Neural cell (in vitro differentiated cells): Measurements from ENCODE around the gene DOCK9. TPM values are rescaled to one million over a fixed set of nuclear protein-coding genes. Genes with fewer than 3 reads are reported as not detected.

Source experiments
- H2AFZ ChIP-seq: fragments of 200-600, 300-800 bp; sonication (generic), shearing (Covaris generic); 2 replicates; pipeline ENCODE4 v1.6.0; 2014; ENCODE audit warnings: low read depth, mild to moderate bottlenecking, antibody characterized with exemption, low read length, moderate library complexity
- H3F3A ChIP-seq: fragments of 200-600 bp; shearing (Covaris generic); 2 replicates; pipeline ENCODE4 v1.6.1; 2016; ENCODE audit warnings: mild to moderate bottlenecking, moderate library complexity, mixed read lengths, antibody characterized with exemption, low read length; ENCODE audit not compliant: insufficient read depth, poor library complexity, severe bottlenecking
- H3K27ac ChIP-seq: fragments of 200-600, 300-800 bp; sonication (generic), shearing (Covaris generic); 2 replicates; pipeline ENCODE4 v1.5.1; 2014; ENCODE audit warnings: mild to moderate bottlenecking, low read length, moderate library complexity
- H3K27me3 ChIP-seq: fragments of 300-800, 200-600 bp; sonication (generic), shearing (Covaris generic); 2 replicates; pipeline ENCODE4 v1.6.0; 2014; ENCODE audit warnings: mild to moderate bottlenecking, low read depth, low read length, moderate library complexity; ENCODE audit not compliant: insufficient read depth
- H3K36me3 ChIP-seq: fragments of 300-800, 200-600 bp; sonication (generic), shearing (Covaris generic); 2 replicates; pipeline ENCODE4 v1.5.1; 2014; ENCODE audit warnings: mild to moderate bottlenecking, antibody characterized with exemption, low read length, moderate library complexity; ENCODE audit not compliant: insufficient read depth
- H3K4me2 ChIP-seq: fragments of 300-800, 200-600 bp; sonication (generic), shearing (Covaris generic); 2 replicates; pipeline ENCODE4 v1.6.0; 2014; ENCODE audit warnings: mild to moderate bottlenecking, low read length
- H3K4me3 ChIP-seq: fragments of 300-800, 200-600 bp; sonication (generic), shearing (Covaris generic); 2 replicates; pipeline ENCODE4 v1.5.1; 2014; ENCODE audit warnings: mild to moderate bottlenecking, low read length, moderate library complexity
- H3K79me2 ChIP-seq: fragments of 200-600 bp; shearing (Covaris generic); replicated peaks from 2 replicates; pipeline ENCODE4 v1.6.0; 2014; ENCODE audit warnings: mild to moderate bottlenecking, low read length, moderate library complexity; ENCODE audit not compliant: insufficient read depth
- H3K9ac ChIP-seq: fragments of 300-800, 200-600 bp; sonication (generic), shearing (Covaris generic); 2 replicates; pipeline ENCODE4 v1.6.1; 2016; ENCODE audit warnings: mild to moderate bottlenecking, low read length, mixed read lengths
- H3K9me2 ChIP-seq: fragments of 200-600 bp; shearing (Covaris generic); 2 replicates; pipeline ENCODE4 v1.6.1; 2016; ENCODE audit warnings: mild to moderate bottlenecking, low read length, mixed read lengths; ENCODE audit not compliant: insufficient read depth
- H3K9me3 ChIP-seq: fragments of 200-600, 300-800 bp; sonication (generic), shearing (Covaris generic); 2 replicates; pipeline ENCODE4 v1.6.1; 2016; ENCODE audit warnings: mild to moderate bottlenecking, mixed run types, low read length, moderate library complexity, mixed read lengths
- H4K20me1 ChIP-seq: fragments of 200-600 bp; shearing (Covaris generic); 2 replicates; pipeline ENCODE4 v1.6.1; 2016; ENCODE audit warnings: mild to moderate bottlenecking, mixed run types; ENCODE audit not compliant: insufficient read depth
- EP300 ChIP-seq: fragments of 450-650 bp; conservative IDR thresholded peaks from 2 replicates; pipeline ENCODE4 v1.6.1; 2014; ENCODE audit warnings: antibody characterized with exemption, mild to moderate bottlenecking, moderate library complexity; ENCODE audit not compliant: poor library complexity, severe bottlenecking
- EZH2 ChIP-seq: fragments of 200-600, 300-800 bp; shearing (Covaris generic), sonication (generic); IDR thresholded peaks from 2 replicates; pipeline ENCODE4 v1.6.1; 2014; ENCODE audit warnings: antibody characterized with exemption, low read length, borderline replicate concordance, mild to moderate bottlenecking; ENCODE audit not compliant: insufficient read depth, poor library complexity, severe bottlenecking
- MXI1 ChIP-seq: fragments of 450-650 bp; conservative IDR thresholded peaks from 2 replicates; pipeline ENCODE4 v1.6.1; 2014; ENCODE audit warnings: antibody characterized with exemption, mild to moderate bottlenecking; ENCODE audit not compliant: poor library complexity, severe bottlenecking
- POLR2AphosphoS5 ChIP-seq: IDR thresholded peaks from 2 replicates; pipeline ENCODE4 v1.6.1; 2012
- RAD21 ChIP-seq: fragments of 450-650 bp; conservative IDR thresholded peaks from 2 replicates; pipeline ENCODE4 v1.6.1; 2014; ENCODE audit warnings: antibody characterized with exemption, mild to moderate bottlenecking, moderate library complexity
- SMC3 ChIP-seq: fragments of 450-650 bp; conservative IDR thresholded peaks from 2 replicates; pipeline ENCODE4 v1.6.1; 2014; ENCODE audit warnings: antibody characterized with exemption, mild to moderate bottlenecking, moderate library complexity; ENCODE audit not compliant: poor library complexity
- TAF1 ChIP-seq: IDR thresholded peaks from 2 replicates; pipeline ENCODE4 v1.6.1; 2012; ENCODE audit warnings: low read depth
- polyA plus RNA-seq: library from polyadenylated mRNA; depleted of rRNA; stranded (reverse); fragments of >200 nt; gene quantifications from 2 replicates; pipeline ENCODE4 v1.2.3, GENCODE V29; 2014
- TF ChIP-seq, protein P1 (sequence below): IDR thresholded peaks from 2 replicates; pipeline ENCODE4 v1.6.1; 2012; ENCODE audit warnings: borderline replicate concordance
- TF ChIP-seq, protein P2 (sequence below): fragments of 450-650 bp; IDR thresholded peaks from 2 replicates; pipeline ENCODE4 v1.5.1; 2014; ENCODE audit warnings: antibody characterized with exemption, mild to moderate bottlenecking, moderate library complexity; ENCODE audit not compliant: poor library complexity, severe bottlenecking

DOCK9 gene
- polyA plus RNA-seq, 1 donor from 2014 or later, result 11.4 TPM

DNA sequence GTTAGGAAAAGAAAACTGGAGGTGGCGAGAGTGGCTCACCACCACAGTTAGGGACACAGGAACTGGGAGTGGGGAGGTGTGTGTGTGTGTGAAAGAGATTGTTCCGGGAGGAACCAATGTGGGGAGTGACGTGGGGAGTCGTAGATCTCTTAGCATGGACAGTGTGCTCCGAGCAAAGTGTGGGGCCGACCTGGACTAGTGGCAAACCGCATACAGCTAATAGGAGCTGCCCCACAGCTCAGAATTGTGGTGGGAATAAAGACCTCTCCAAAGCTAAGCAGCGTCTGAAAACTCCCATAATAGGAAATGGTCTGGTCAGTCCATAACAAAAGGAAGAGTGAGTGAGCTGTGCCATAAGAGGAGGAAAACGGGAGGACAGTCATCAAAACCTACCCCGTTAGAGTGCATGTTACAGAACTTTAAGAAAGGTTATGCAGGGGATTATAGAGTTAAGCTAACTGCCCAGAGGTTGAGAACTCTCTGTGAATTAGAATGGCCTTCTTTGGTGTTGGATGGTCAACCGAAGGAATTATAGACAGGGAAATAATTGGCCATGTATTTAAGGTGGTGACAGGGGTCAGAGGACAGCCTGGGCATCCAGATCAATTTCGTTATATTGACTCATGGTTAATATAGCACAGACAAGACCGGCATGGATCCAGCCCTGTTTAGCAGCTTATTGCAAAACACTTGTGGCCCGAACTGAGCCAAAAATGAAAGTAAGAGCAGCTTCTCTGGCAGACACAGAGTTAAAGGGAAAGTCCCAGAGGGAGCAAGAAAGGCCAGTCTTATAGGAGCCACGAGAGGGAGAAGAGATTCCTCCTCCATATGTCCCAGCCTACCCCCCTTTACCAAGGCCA lies 216.5 kb downstream of the DOCK9 start:
- Histone ChIP-seq H3K9ac (no peak overlapping the region), H3K9me2 (no peaks in the 10 kb centered on the region), H3K79me2 (no peaks in the 10 kb centered on the region), H3K36me3 (no peaks in the 10 kb centered on the region), H3K4me2 (no peak overlapping the region), H3K4me3 (no peak overlapping the region), H3K27me3 (no peaks in the 10 kb centered on the region), H3K9me3 (no peaks in the 10 kb centered on the region), H3K27ac (no peak overlapping the region), H3F3A (no peaks in the 10 kb centered on the region), H2AFZ (no peak overlapping the region), H4K20me1 (no peaks in the 10 kb centered on the region)
- no peak for TF ChIP-seq TAF1
- TF ChIP-seq EP300, result no peak
- no peak for TF ChIP-seq RAD21
- no peak for TF ChIP-seq SMC3
- TF ChIP-seq EZH2, result no peak
- TF ChIP-seq, protein P1, sequence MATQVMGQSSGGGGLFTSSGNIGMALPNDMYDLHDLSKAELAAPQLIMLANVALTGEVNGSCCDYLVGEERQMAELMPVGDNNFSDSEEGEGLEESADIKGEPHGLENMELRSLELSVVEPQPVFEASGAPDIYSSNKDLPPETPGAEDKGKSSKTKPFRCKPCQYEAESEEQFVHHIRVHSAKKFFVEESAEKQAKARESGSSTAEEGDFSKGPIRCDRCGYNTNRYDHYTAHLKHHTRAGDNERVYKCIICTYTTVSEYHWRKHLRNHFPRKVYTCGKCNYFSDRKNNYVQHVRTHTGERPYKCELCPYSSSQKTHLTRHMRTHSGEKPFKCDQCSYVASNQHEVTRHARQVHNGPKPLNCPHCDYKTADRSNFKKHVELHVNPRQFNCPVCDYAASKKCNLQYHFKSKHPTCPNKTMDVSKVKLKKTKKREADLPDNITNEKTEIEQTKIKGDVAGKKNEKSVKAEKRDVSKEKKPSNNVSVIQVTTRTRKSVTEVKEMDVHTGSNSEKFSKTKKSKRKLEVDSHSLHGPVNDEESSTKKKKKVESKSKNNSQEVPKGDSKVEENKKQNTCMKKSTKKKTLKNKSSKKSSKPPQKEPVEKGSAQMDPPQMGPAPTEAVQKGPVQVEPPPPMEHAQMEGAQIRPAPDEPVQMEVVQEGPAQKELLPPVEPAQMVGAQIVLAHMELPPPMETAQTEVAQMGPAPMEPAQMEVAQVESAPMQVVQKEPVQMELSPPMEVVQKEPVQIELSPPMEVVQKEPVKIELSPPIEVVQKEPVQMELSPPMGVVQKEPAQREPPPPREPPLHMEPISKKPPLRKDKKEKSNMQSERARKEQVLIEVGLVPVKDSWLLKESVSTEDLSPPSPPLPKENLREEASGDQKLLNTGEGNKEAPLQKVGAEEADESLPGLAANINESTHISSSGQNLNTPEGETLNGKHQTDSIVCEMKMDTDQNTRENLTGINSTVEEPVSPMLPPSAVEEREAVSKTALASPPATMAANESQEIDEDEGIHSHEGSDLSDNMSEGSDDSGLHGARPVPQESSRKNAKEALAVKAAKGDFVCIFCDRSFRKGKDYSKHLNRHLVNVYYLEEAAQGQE, result no peak
- TF ChIP-seq MXI1, result no peak
- TF ChIP-seq, protein P2, sequence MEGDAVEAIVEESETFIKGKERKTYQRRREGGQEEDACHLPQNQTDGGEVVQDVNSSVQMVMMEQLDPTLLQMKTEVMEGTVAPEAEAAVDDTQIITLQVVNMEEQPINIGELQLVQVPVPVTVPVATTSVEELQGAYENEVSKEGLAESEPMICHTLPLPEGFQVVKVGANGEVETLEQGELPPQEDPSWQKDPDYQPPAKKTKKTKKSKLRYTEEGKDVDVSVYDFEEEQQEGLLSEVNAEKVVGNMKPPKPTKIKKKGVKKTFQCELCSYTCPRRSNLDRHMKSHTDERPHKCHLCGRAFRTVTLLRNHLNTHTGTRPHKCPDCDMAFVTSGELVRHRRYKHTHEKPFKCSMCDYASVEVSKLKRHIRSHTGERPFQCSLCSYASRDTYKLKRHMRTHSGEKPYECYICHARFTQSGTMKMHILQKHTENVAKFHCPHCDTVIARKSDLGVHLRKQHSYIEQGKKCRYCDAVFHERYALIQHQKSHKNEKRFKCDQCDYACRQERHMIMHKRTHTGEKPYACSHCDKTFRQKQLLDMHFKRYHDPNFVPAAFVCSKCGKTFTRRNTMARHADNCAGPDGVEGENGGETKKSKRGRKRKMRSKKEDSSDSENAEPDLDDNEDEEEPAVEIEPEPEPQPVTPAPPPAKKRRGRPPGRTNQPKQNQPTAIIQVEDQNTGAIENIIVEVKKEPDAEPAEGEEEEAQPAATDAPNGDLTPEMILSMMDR, result no peak
- no peak for TF ChIP-seq POLR2AphosphoS5

DNA sequence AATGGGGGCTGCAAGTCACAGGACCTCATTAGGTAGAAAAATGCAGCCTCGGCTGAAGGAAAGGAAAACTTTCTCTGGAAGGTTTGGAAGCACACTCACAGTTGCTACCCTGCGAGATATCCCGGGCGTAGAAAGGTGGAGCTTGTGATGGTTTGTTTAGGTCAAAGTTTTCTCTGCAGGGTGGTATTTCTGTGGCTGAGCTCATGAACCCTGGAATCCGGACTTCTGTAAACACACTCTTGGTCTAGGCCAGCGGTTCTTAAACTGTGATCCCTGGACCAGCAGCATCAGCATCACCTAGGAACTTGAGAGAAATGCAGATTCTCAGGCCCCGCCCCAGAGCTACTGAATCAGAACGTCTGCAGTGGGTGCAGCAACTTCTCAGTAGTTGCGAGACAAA lies 222.1 kb downstream of the DOCK9 start:
- H3F3A ChIP-seq, result no peaks in the 10 kb centered on the region
- H3K79me2 ChIP-seq, result no peaks in the 10 kb centered on the region
- H3K4me3 ChIP-seq, result no peak overlapping the region
- no peaks in the 10 kb centered on the region for H3K36me3 ChIP-seq
- H3K9ac ChIP-seq, result no peak overlapping the region
- peaks cover 24% of the 10 kb centered on the region for H3K27me3 ChIP-seq
- no peaks in the 10 kb centered on the region for H4K20me1 ChIP-seq
- H3K9me2 ChIP-seq, result no peaks in the 10 kb centered on the region
- H3K27ac ChIP-seq, result no peak overlapping the region
- H3K9me3 ChIP-seq, result peaks cover 5% of the 10 kb centered on the region
- TF ChIP-seq POLR2AphosphoS5 (no peak), TAF1 (no peak), SMC3 (no peak), EP300 (no peak), MXI1 (no peak), RAD21 (no peak), EZH2 (no peak)
- TF ChIP-seq, protein P2, result no peak
- TF ChIP-seq, protein P1, result no peak
- H3K4me2 ChIP-seq, result no peak overlapping the region
- no peak overlapping the region for H2AFZ ChIP-seq
